Chondrocyte (in vitro differentiated cells): ENCODE data around the gene EMSY. TPM values are rescaled to one million over a fixed set of nuclear protein-coding genes. Genes with fewer than 3 reads are reported as not detected.
A peak's percentile ranks its signal among the peaks of the same experiment; 100 is the strongest.

Source experiments
- DNase-seq: peaks from one replicate; pipeline ENCODE4 v3.0.0; 2021; ENCODE audit warnings: mixed read lengths, low spot score
- H3K27ac Mint-ChIP-seq: one replicate; pipeline ENCODE4 v1.8.0; 2021; ENCODE audit warnings: mild to moderate bottlenecking, moderate library complexity, mixed read lengths; ENCODE audit not compliant: unreplicated experiment
- H3K27me3 Mint-ChIP-seq: 2 replicates; pipeline ENCODE4 v1.8.0; 2021; ENCODE audit warnings: low read depth, mixed read lengths
- H3K36me3 Mint-ChIP-seq: 2 replicates; pipeline ENCODE4 v1.8.0; 2021; ENCODE audit warnings: low read depth, mixed read lengths
- H3K4me1 Mint-ChIP-seq: 2 replicates; pipeline ENCODE4 v1.8.0; 2021; ENCODE audit warnings: low read depth, mild to moderate bottlenecking, mixed read lengths
- H3K4me3 Mint-ChIP-seq: one replicate; pipeline ENCODE4 v1.8.0; 2021; ENCODE audit warnings: mild to moderate bottlenecking, moderate library complexity, mixed read lengths; ENCODE audit not compliant: unreplicated experiment
- H3K9me3 Mint-ChIP-seq: 2 replicates; pipeline ENCODE4 v1.8.0; 2021; ENCODE audit warnings: low read depth, mixed read lengths
- CTCF ChIP-seq: fragments of 200-600 bp; sonication (generic); IDR thresholded peaks from 2 replicates; pipeline ENCODE4 v1.5.0; 2021; ENCODE audit warnings: antibody characterized with exemption, mild to moderate bottlenecking, moderate library complexity
- total RNA-seq: library from RNA; stranded (reverse); gene quantifications from 3 replicates; pipeline ENCODE4 v1.2.1, GENCODE V29; 2021

EMSY gene
- total RNA-seq, 1 donor from 2014 or later = 17.1 TPM

- Mint-ChIP-seq H3K36me3 (peaks cover 8% of the 10 kb centered on the region), H3K27me3 (no peaks in the 10 kb centered on the region), H3K4me1 (peaks cover 2% of the 10 kb centered on the region), H3K9me3 (no peaks in the 10 kb centered on the region), H3K27ac (no peak overlapping the region), H3K4me3 (no peak overlapping the region)
- peak; percentile 23 for TF ChIP-seq CTCF
- no peak for DNase-seq
Measured at GRCh38 chr11:76491644-76492043, 46.8 kb downstream of the EMSY start.

DNA sequence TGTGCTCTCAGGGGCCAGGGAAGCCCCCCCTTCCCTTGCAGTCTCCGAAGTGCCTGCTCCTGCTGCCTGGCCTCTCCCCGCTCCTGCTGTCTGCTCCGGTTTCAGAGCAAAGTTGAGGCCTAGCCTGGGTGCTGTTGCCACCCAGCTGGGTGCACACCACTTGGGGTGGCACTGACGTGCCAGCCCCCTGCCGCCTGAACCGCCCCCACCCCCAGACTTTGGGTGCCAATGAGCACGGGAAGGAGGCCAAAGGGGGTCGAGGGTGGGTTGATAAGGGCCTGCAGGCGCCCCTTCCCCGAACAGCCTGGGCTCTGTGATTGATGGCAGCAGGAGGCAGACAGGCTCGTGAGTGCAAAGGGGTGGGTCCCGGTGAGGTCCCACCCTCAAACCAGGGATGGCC, 48.2 kb downstream of the EMSY start:
- DNase-seq = no peak
- Mint-ChIP-seq H3K4me3 (no peak overlapping the region), H3K9me3 (no peaks in the 10 kb centered on the region), H3K27me3 (no peaks in the 10 kb centered on the region), H3K4me1 (peaks cover 2% of the 10 kb centered on the region), H3K27ac (no peak overlapping the region), H3K36me3 (peaks cover 16% of the 10 kb centered on the region)
- TF ChIP-seq CTCF = no peak

DNA sequence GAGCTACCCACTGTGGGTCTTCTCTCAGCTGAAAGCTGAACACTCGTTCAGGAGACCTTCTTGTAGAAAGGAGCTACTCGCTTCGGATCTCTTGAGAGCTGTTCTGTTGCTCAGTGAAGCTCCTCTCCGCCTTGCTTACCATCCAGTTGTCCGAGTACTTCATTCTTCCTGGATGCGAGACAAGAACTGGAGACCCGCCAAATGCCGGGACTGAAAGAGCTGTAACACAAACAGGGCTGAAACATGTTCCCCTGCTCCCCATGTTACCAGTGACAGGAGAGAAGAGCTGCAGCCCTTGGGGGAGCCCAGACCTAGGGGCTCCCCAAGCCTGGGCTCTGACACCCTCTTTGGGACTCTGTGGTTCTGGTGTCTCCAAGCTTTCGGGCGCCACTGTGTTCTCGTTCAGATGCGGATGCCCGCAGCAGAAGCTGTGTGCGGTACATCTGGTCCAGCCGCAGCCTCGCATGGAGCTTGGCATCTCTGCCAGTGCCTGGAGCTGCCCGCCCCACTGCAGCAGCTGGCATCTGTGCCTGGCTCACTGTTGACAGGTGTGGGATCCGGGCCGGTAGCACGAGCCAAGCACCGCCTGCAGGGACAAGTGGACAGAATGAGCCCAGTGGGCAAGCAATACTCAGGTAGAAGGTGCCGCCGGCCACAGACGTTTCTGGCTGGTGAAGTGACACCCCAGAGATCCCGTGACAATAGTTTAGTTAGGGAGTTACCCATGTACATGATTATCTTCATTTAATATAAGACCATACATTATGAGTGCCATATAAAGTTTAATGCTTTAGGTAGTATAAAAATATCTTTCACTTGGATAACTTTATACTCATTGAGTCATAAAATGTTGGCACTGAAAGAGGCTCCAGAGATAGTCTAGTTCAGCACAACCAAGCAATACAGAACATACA, 49.1 kb downstream of the EMSY start:
- no peak overlapping the region for H3K4me3 Mint-ChIP-seq
- peaks cover 2% of the 10 kb centered on the region for H3K4me1 Mint-ChIP-seq
- DNase-seq = no peak
- TF ChIP-seq CTCF = no peak
- H3K36me3 Mint-ChIP-seq = peaks cover 16% of the 10 kb centered on the region
- no peaks in the 10 kb centered on the region for H3K27me3 Mint-ChIP-seq
- H3K9me3 Mint-ChIP-seq = no peaks in the 10 kb centered on the region
- no peak overlapping the region for H3K27ac Mint-ChIP-seq

- Mint-ChIP-seq H3K36me3 (peaks cover 16% of the 10 kb centered on the region), H3K9me3 (no peaks in the 10 kb centered on the region), H3K4me3 (no peak overlapping the region), H3K4me1 (peaks cover 2% of the 10 kb centered on the region), H3K27me3 (no peaks in the 10 kb centered on the region), H3K27ac (no peak overlapping the region)
- no peak for DNase-seq
- TF ChIP-seq CTCF = no peak
Measured at GRCh38 chr11:76495019-76495418, 50.2 kb downstream of the EMSY start.

DNA sequence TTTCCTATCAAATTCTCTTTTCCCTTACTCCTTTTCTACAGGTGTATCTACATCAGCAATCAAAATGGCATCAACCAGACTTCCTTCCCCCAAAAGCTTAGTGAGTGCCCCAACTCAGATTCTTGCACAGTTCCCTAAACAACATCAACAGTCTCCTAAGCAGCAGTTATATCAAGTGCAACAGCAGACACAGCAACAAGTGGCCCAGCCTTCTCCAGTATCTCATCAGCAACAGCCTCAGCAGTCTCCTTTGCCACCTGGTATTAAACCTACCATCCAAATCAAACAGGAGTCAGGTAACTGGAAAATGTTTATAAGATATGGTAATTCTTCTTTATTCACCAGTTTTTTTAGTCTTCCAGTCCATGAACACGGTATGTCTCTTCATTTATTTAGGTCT, 51.4 kb downstream of the EMSY start:
- Mint-ChIP-seq H3K27me3 (no peaks in the 10 kb centered on the region), H3K4me3 (no peak overlapping the region), H3K36me3 (peaks cover 24% of the 10 kb centered on the region), H3K27ac (no peak overlapping the region), H3K4me1 (peaks cover 2% of the 10 kb centered on the region), H3K9me3 (peaks cover 3% of the 10 kb centered on the region)
- no peak for DNase-seq
- no peak for TF ChIP-seq CTCF
